Natural killer cell (primary cell): ENCODE results near the gene ACSL1. TPM values are rescaled to one million over a fixed set of nuclear protein-coding genes. Genes with fewer than 3 reads are reported as not detected.

Source experiments
- ATAC-seq, 3 donors: fragments of 150-1000 bp in 2 of 3; fragments of 200-7000 bp in 1 of 3; cut with Tn5 transposase; 1 replicate in 1 of 3; 2 replicates in 2 of 3; pipeline ENCODE4 v1.10.0; 2021; ENCODE audit warnings: mild to moderate bottlenecking in 2 of 3, moderate library complexity in 2 of 3
- DNase-seq, 2 donors: peaks; one replicate each; pipeline versions ENCODE4 v3.0.0 to v3.0.0-alpha.2; 2013 to 2021; ENCODE audit warnings: mixed read lengths in 1 of 2
- H3K27ac ChIP-seq: one replicate; pipeline ENCODE4 v1.5.1; 2013; ENCODE audit warnings: mild to moderate bottlenecking, low read length
- H3K27me3 ChIP-seq: one replicate; pipeline ENCODE4 v1.6.1; 2013; ENCODE audit warnings: low read length; ENCODE audit not compliant: control insufficient read depth, insufficient read depth
- H3K36me3 ChIP-seq: one replicate; pipeline ENCODE4 v1.6.1; 2013; ENCODE audit warnings: low read length; ENCODE audit not compliant: control insufficient read depth, insufficient read depth
- H3K4me1 ChIP-seq: one replicate; pipeline ENCODE4 v1.6.1; 2013; ENCODE audit warnings: low read length; ENCODE audit not compliant: control insufficient read depth, insufficient read depth
- H3K4me3 ChIP-seq: one replicate; pipeline ENCODE4 v1.5.1; 2013; ENCODE audit warnings: low read length
- H3K9me3 ChIP-seq: one replicate; pipeline ENCODE4 v1.6.1; 2013; ENCODE audit warnings: low read length; ENCODE audit not compliant: control insufficient read depth, insufficient read depth
- H3K27ac Mint-ChIP-seq, 2 donors: one replicate each; pipeline ENCODE4 v1.8.0; 2022; ENCODE audit warnings: mild to moderate bottlenecking in 2 of 2, mixed read lengths in 2 of 2, moderate library complexity in 1 of 2
- H3K27me3 Mint-ChIP-seq, 2 donors: one replicate each; pipeline ENCODE4 v1.8.0; 2022; ENCODE audit warnings: low read depth in 2 of 2, mixed read lengths in 2 of 2
- H3K36me3 Mint-ChIP-seq: one replicate; pipeline ENCODE4 v1.8.0; 2022; ENCODE audit warnings: mixed read lengths
- H3K4me1 Mint-ChIP-seq, 2 donors: one replicate each; pipeline ENCODE4 v1.8.0; 2022; ENCODE audit warnings: mixed read lengths in 2 of 2
- H3K4me3 Mint-ChIP-seq: one replicate; pipeline ENCODE4 v1.8.0; 2022; ENCODE audit warnings: mild to moderate bottlenecking, moderate library complexity, mixed read lengths
- H3K9me3 Mint-ChIP-seq, 2 donors: one replicate each; pipeline ENCODE4 v1.8.0; 2022; ENCODE audit warnings: mixed read lengths in 2 of 2
- CTCF ChIP-seq: fragments of 200-600 bp; IDR thresholded peaks from one replicate; pipeline ENCODE4 v1.8.0; 2022; ENCODE audit warnings: antibody characterized with exemption
- WGBS: methylation state at CpG from one replicate; pipeline ENCODE4 v1.1.7; 2013; ENCODE audit warnings: missing lambda C conversion rate; ENCODE audit not compliant: insufficient coverage; 5-methylcytosine and 5-hydroxymethylcytosine counted together
- intact Hi-C: fragments of 100-400 bp; cut with micrococcal nuclease; formaldehyde crosslinking; loops from one replicate; pipeline ENCODE4 v1.14.2; 2022
- total RNA-seq, 4 donors: library from RNA; stranded (reverse); fragments of 120-200 nt in 1 of 4; gene quantifications; one replicate each; pipeline versions ENCODE4 v1.2.3 to v1.2.4, GENCODE V29; 2013 to 2022

Gene ACSL1
- total RNA-seq, 3 donors from 2014 or later (not counting 1 experiment from before 2014, with no cell fraction given), result 13.2 to 43.1 (median 13.3) TPM

GRCh38 chr4:184802697-184803015 lies 23.1 kb downstream of the ACSL1 start:
- Histone ChIP-seq H3K27me3 (no peaks in the 10 kb centered on the region), H3K27ac (no peak overlapping the region), H3K4me1 (no peaks in the 10 kb centered on the region), H3K9me3 (no peaks in the 10 kb centered on the region), H3K4me3 (no peak overlapping the region), H3K36me3 (no peaks in the 10 kb centered on the region)
- DNase-seq (no peak), ATAC-seq (no peak)
- no peaks in the 10 kb centered on the region for H3K27me3 Mint-ChIP-seq
- TF ChIP-seq CTCF, result no peak
- H3K27ac Mint-ChIP-seq, result no peak overlapping the region
- intact Hi-C loops, result no loop called here
- no peaks in the 10 kb centered on the region for H3K9me3 Mint-ChIP-seq
- no peak overlapping the region for H3K4me3 Mint-ChIP-seq
- H3K4me1 Mint-ChIP-seq, result peaks cover 7 to 19% of the 10 kb centered on the region in 2 donors
- 94% methylated on average over 9 of the region's 9 CpGs for WGBS
- no peaks in the 10 kb centered on the region for H3K36me3 Mint-ChIP-seq

- H3K4me1 Mint-ChIP-seq, result peaks cover 7 to 25% of the 10 kb centered on the region in 2 donors
- H3K27me3 ChIP-seq, result no peaks in the 10 kb centered on the region
- H3K27ac ChIP-seq, result no peak overlapping the region
- H3K4me3 Mint-ChIP-seq, result no peak overlapping the region
- H3K36me3 ChIP-seq, result peaks cover 2% of the 10 kb centered on the region
- TF ChIP-seq CTCF, result no peak
- DNase-seq, result no peak
- 91% methylated on average over 10 of the region's 10 CpGs for WGBS
- H3K9me3 Mint-ChIP-seq, result no peaks in the 10 kb centered on the region
- intact Hi-C loops, result no loop called here
- no peaks in the 10 kb centered on the region for H3K9me3 ChIP-seq
- no peaks in the 10 kb centered on the region for H3K27me3 Mint-ChIP-seq
- no peaks in the 10 kb centered on the region for H3K36me3 Mint-ChIP-seq
- H3K27ac Mint-ChIP-seq, result no peak overlapping the region
- ATAC-seq, result no peak
- no peaks in the 10 kb centered on the region for H3K4me1 ChIP-seq
- no peak overlapping the region for H3K4me3 ChIP-seq
These were observed 23.7 kb downstream of the ACSL1 start for GRCh38 chr4:184801781-184802696.

GRCh38 chr4:184798504-184798903 lies 27.3 kb downstream of the ACSL1 start:
- Histone ChIP-seq H3K27me3 (no peaks in the 10 kb centered on the region), H3K27ac (no peak overlapping the region), H3K4me3 (no peak overlapping the region), H3K4me1 (peaks cover 2% of the 10 kb centered on the region), H3K36me3 (peaks cover 2% of the 10 kb centered on the region), H3K9me3 (no peaks in the 10 kb centered on the region)
- ATAC-seq, result no peak
- peaks cover under 1 to 17% of the 10 kb centered on the region in 2 donors for H3K4me1 Mint-ChIP-seq
- WGBS, result 94% methylated on average over 7 of the region's 7 CpGs
- no peaks in the 10 kb centered on the region for H3K9me3 Mint-ChIP-seq
- no peaks in the 10 kb centered on the region for H3K36me3 Mint-ChIP-seq
- intact Hi-C loops, result no loop called here
- TF ChIP-seq CTCF, result no peak
- no peaks in the 10 kb centered on the region for H3K27me3 Mint-ChIP-seq
- H3K27ac Mint-ChIP-seq, result no peak overlapping the region
- no peak for DNase-seq
- no peak overlapping the region for H3K4me3 Mint-ChIP-seq
